Tibial nerve (tissue), 4 donors: Measurements from ENCODE around the gene CARMIL1. TPM values are rescaled to one million over a fixed set of nuclear protein-coding genes. Genes with fewer than 3 reads are reported as not detected.

Experiments used
- DNase-seq, 2 donors: peaks; one replicate each; pipeline ENCODE4 v3.0.0-alpha.2; 2019; ENCODE audit warnings: low spot score in 2 of 2
- H3K27ac ChIP-seq, 4 donors: fragments of 200-600 bp; sonication (generic) in 3 of 4; one replicate each; pipeline ENCODE4 v1.5.1; 2017 to 2019; ENCODE audit warnings: mild to moderate bottlenecking in 1 of 4
- H3K27me3 ChIP-seq, 2 donors: fragments of 200-600 bp; sonication (generic) in 1 of 2; one replicate each; pipeline versions ENCODE4 v1.5.1 to v1.6.0; 2017 to 2019
- H3K36me3 ChIP-seq, 3 donors: fragments of 200-600 bp; sonication (generic); one replicate each; pipeline ENCODE4 v1.5.1; 2018 to 2019
- H3K4me1 ChIP-seq, 4 donors: fragments of 200-600 bp; sonication (generic) in 3 of 4; one replicate each; pipeline ENCODE4 v1.5.1; 2017 to 2019
- H3K4me3 ChIP-seq, 4 donors: fragments of 200-600 bp; sonication (generic) in 3 of 4; one replicate each; pipeline ENCODE4 v1.5.1; 2017 to 2019; ENCODE audit warnings: mild to moderate bottlenecking in 1 of 4, moderate library complexity in 1 of 4
- H3K9me3 ChIP-seq, 4 donors: fragments of 200-600 bp; sonication (generic) in 3 of 4; one replicate each; pipeline ENCODE4 v1.5.1; 2017 to 2019
- EP300 ChIP-seq, 2 donors: sonication (generic); formaldehyde crosslinking; IDR thresholded peaks; one replicate each; pipeline ENCODE4 v1.6.1; 2017; ENCODE audit warnings: antibody characterized with exemption in 2 of 2, mild to moderate bottlenecking in 1 of 2
- POLR2A ChIP-seq, 2 donors: fragments of 450-650 bp; IDR thresholded peaks; one replicate each; pipeline ENCODE4 v1.6.1; 2017; ENCODE audit warnings: antibody characterized with exemption in 2 of 2, mild to moderate bottlenecking in 2 of 2, moderate library complexity in 2 of 2
- WGBS, 2 donors: methylation state at CpG; one replicate each; pipeline ENCODE4 v1.1.5; 2018; 5-methylcytosine and 5-hydroxymethylcytosine counted together
- total RNA-seq, 4 donors: library from RNA; depleted of rRNA; stranded (reverse); fragments of >200 nt; gene quantifications; one replicate each; pipeline ENCODE4 v1.1.0, GENCODE V29; 2016
- TF ChIP-seq, protein P1 (sequence below), 5 experiments: fragments of 200-600 bp in 3 of 5; fragments of 450-650 bp in 2 of 5; sonication (generic) in 3 of 5; IDR thresholded peaks; one replicate each; pipeline ENCODE4 v1.5.1; 2016 to 2019; ENCODE audit warnings: antibody characterized with exemption in 5 of 5, mild to moderate bottlenecking in 3 of 5, moderate library complexity in 2 of 5

Gene CARMIL1
- total RNA-seq, 4 donors from 2014 or later = 29.1 to 43.5 (median 34.1) TPM

DNA sequence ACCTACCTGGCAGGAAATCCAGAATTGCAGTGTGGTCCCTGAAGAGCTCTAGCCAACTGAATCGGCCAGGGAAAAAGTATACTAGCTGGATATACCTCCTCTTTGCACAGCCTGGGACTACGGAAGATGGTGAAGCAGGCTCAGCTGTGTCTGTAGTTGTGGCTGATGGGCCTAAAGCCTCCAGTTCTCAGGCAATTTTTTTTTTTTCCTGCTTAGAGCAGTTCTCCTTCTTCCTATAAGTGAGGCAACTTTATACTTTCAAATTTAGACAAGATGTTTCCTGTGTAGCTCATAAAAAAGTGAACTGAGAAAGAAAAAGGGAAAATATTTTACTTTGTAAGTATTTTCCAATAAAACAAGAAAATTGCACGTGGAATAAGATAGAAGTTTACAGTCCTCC, 172.9 kb downstream of the CARMIL1 start:
- Histone ChIP-seq H3K4me3 (peak overlapping the region in 2 of 4 donors; percentile 2 to 28), H3K4me1 (peaks cover 0 to 14% (median 0%) of the 10 kb centered on the region in 4 donors), H3K9me3 (no peaks in the 10 kb centered on the region), H3K27ac (no peak overlapping the region), H3K36me3 (no peaks in the 10 kb centered on the region), H3K27me3 (no peaks in the 10 kb centered on the region)
- 69 to 70% methylated on average over 3 of the region's 3 CpGs for WGBS, 2 donors
- TF ChIP-seq EP300 (IDR thresholded peaks at IDR 0.05) = peak in 1 of 2 donors; percentile 32
- TF ChIP-seq, protein P1, sequence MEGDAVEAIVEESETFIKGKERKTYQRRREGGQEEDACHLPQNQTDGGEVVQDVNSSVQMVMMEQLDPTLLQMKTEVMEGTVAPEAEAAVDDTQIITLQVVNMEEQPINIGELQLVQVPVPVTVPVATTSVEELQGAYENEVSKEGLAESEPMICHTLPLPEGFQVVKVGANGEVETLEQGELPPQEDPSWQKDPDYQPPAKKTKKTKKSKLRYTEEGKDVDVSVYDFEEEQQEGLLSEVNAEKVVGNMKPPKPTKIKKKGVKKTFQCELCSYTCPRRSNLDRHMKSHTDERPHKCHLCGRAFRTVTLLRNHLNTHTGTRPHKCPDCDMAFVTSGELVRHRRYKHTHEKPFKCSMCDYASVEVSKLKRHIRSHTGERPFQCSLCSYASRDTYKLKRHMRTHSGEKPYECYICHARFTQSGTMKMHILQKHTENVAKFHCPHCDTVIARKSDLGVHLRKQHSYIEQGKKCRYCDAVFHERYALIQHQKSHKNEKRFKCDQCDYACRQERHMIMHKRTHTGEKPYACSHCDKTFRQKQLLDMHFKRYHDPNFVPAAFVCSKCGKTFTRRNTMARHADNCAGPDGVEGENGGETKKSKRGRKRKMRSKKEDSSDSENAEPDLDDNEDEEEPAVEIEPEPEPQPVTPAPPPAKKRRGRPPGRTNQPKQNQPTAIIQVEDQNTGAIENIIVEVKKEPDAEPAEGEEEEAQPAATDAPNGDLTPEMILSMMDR (IDR thresholded peaks at IDR 0.05) = no peak
- no peak for TF ChIP-seq POLR2A (IDR thresholded peaks at IDR 0.05)
- no peak for DNase-seq

DNA sequence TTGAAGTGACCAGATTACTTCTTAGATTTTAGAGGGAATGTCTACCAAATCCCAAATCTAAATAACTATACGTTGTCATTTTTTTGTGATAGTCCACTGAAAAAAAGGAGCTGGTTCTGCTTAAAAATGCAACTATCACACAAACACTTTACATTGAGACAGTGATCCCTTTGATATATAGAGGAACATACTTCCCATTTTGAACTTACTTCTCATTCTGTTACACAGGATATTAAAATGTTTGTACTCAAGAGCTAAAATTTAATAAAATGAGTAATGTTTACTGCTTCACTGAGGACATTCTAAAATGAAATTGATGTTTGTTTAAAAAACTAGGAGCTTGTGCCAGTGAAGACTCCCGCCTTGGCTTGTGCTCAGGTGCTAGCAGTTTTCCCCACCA, 174.1 kb downstream of the CARMIL1 start:
- Histone ChIP-seq H3K36me3 (no peaks in the 10 kb centered on the region), H3K4me3 (no peak overlapping the region), H3K27me3 (no peaks in the 10 kb centered on the region), H3K4me1 (peaks cover 0 to 12% (median 0%) of the 10 kb centered on the region in 4 donors), H3K9me3 (no peaks in the 10 kb centered on the region), H3K27ac (no peak overlapping the region)
- TF ChIP-seq, protein P1 (IDR thresholded peaks at IDR 0.05) = no peak
- whole genome bisulfite sequencing, 2 donors = 87 to 89% methylated on average over 2 of the region's 2 CpGs
- DNase-seq = no peak

DNA sequence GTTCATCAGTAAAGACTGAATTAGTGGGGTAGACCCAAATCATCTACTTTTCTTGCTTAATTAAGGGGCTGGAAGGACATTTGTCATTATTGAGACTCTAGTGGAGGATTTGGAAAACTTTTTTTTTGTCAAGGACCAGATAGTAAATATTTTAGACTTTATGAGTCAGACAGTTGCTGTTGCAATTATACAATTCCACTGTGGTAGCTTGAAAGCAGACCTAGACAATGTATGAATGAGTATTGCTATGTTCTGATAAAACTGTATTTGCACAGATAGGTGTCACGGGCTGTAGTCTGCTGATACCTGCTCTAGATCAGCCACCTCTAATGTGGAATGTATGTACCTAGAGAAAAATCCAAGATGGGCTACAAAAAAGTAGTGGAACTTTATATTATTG, 175.0 kb downstream of the CARMIL1 start:
- Histone ChIP-seq H3K9me3 (no peaks in the 10 kb centered on the region), H3K27me3 (no peaks in the 10 kb centered on the region), H3K4me3 (no peak overlapping the region), H3K27ac (no peak overlapping the region), H3K4me1 (peaks cover 0 to 9% (median 0%) of the 10 kb centered on the region in 4 donors), H3K36me3 (no peaks in the 10 kb centered on the region)
- no peak for DNase-seq
- TF ChIP-seq, protein P1 (IDR thresholded peaks at IDR 0.05) = no peak
- TF ChIP-seq POLR2A (IDR thresholded peaks at IDR 0.05) (no peak), EP300 (IDR thresholded peaks at IDR 0.05) (no peak)
- 89 to 95% methylated on average over 1 of the region's 1 CpG for WGBS, 2 donors

DNA sequence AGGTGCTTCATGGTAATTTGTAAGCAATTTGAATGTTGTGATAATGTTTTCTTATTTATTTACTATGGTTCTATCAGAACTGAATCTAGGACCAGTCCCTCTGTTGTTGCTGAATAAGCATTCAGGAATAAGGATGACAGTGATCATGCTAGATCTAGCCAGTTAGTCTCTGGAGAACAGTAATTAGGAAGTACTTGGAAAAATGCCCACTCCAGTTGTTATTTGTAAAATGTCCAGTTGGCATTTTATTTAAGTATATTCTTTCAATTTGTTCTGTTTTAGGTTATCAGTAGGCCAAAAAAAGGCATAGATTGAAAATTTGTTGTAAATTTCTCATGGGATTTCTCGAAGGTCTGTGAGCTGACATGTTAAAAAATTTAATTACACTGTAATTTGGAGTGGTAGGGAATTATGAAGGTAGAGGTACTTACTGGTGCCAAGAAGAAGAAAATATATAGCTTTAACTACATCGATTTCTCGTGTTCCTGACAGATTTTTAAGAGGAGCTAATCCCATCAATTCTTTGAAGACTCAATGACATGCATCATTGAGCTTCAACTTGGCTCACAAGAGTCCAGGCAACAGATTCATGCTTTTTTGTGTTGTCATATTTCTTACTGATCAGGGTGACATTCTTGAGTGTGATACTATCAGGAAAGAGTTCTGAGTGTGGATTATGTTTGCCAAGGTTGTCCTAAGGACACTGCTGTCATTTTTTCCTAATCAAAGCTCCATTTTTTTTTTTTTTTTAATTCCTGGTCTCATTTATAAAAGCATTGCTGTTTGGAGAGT, 177.3 kb downstream of the CARMIL1 start:
- Histone ChIP-seq H3K27ac (no peak overlapping the region), H3K4me1 (peaks cover 0 to 7% (median 0%) of the 10 kb centered on the region in 4 donors), H3K36me3 (no peaks in the 10 kb centered on the region), H3K4me3 (no peak overlapping the region), H3K27me3 (no peaks in the 10 kb centered on the region), H3K9me3 (no peaks in the 10 kb centered on the region)
- no peak for DNase-seq
- 61 to 83% methylated on average over 3 of the region's 3 CpGs for WGBS, 2 donors
- TF ChIP-seq, protein P1 (IDR thresholded peaks at IDR 0.05) = no peak
- TF ChIP-seq EP300 (IDR thresholded peaks at IDR 0.05) = no peak

DNA sequence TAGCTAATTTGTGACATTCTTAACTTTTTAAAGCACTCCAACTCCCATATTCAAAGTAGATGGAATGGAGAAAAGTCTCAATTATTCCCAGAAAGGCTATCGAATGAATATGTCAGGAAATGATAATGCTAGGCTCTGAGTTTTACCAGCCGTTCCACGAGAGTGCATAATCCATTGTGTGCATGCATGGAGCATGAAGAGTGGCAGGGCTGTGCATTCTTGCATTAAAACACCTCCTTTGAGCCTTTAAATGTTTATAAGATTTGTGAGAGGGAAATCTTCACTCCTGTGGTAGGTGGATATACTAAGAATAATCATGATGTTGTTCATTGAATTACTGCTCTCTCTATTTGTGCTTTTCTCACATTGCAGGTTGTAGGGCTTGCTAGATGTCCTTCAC, 178.3 kb downstream of the CARMIL1 start:
- DNase-seq = no peak
- H3K4me3 ChIP-seq = no peak overlapping the region
- no peaks in the 10 kb centered on the region for H3K27me3 ChIP-seq
- 77 to 84% methylated on average over 3 of the region's 3 CpGs for WGBS, 2 donors
- TF ChIP-seq EP300 (IDR thresholded peaks at IDR 0.05) (no peak), POLR2A (IDR thresholded peaks at IDR 0.05) (no peak)
- TF ChIP-seq, protein P1 (IDR thresholded peaks at IDR 0.05) = no peak
- no peaks in the 10 kb centered on the region for H3K9me3 ChIP-seq
- no peak overlapping the region for H3K27ac ChIP-seq
- H3K4me1 ChIP-seq = peaks cover 0 to 7% (median 0%) of the 10 kb centered on the region in 4 donors
- no peaks in the 10 kb centered on the region for H3K36me3 ChIP-seq
